ENCODE data around the gene ATG9A. TPM values are rescaled to one million over a fixed set of nuclear protein-coding genes. Genes with fewer than 3 reads are reported as not detected.
"Not testable (repeated sequence)": the region's sequence is repeated elsewhere in the genome, so short reads cannot be mapped to it uniquely, and the experiment has no call there.

ATG9A gene
- total RNA-seq, 1 experiment from 2014 or later: 46.4 TPM

GRCh38 chr2:219200502-219201326, 28.7 kb downstream of the ATG9A start:
- H3K23ac ChIP-seq (ENCODE audit: insufficient read length, low read depth, low read length); H3K9ac ChIP-seq (ENCODE audit: extremely low read depth, insufficient read length, low read length); H3K79me1 ChIP-seq (ENCODE audit: insufficient read depth, low read depth, low read length, poor library complexity, severe bottlenecking); H4K91ac ChIP-seq (ENCODE audit: insufficient read length, low read depth, low read length); H2BK20ac ChIP-seq (ENCODE audit: low read depth, low read length, poor library complexity, severe bottlenecking); H2BK12ac ChIP-seq (ENCODE audit: insufficient read length, low read depth, low read length); H3K4me1 ChIP-seq (ENCODE audit: insufficient read depth, low read length); H3K56ac ChIP-seq (ENCODE audit: insufficient read length, low read depth, low read length); H3T11ph ChIP-seq (ENCODE audit: low read length); H2BK120ac ChIP-seq (ENCODE audit: low read depth, low read length, poor library complexity, severe bottlenecking); H2AK5ac ChIP-seq (ENCODE audit: insufficient read length, low read length); H3K14ac ChIP-seq (ENCODE audit: insufficient read depth, low read length); H3K18ac ChIP-seq (ENCODE audit: insufficient read length, low read depth, low read length); H4K5ac ChIP-seq (ENCODE audit: insufficient read length, low read depth, low read length); H2BK15ac ChIP-seq (ENCODE audit: low read depth, low read length); H3K27me3 ChIP-seq (ENCODE audit: insufficient read depth, low read length); H3K23me2 ChIP-seq (ENCODE audit: insufficient read length, low read depth, low read length, poor library complexity, severe bottlenecking); H4K8ac ChIP-seq (replicated peaks; ENCODE audit: insufficient read length, low read depth, low read length); H2BK5ac ChIP-seq (ENCODE audit: insufficient read length, low read length); H2AFZ ChIP-seq (ENCODE audit: low read length); H3K4me2 ChIP-seq (ENCODE audit: insufficient read depth, insufficient read length, low read length); H3K9me3 ChIP-seq (ENCODE audit: control insufficient read depth, low read depth, low read length); H3K36me3 Mint-ChIP-seq (ENCODE audit: insufficient read depth in 1 of 3, low read depth in 3 of 3); H3K4ac ChIP-seq (ENCODE audit: low read depth, low read length); H3K79me2 ChIP-seq (ENCODE audit: insufficient read depth, low read length); H4K20me1 ChIP-seq (ENCODE audit: control insufficient read depth, insufficient read depth, insufficient read length); H3K4me3 Mint-ChIP-seq; H3K27ac ChIP-seq (ENCODE audit: insufficient read length, low read depth, low read length); DNase-seq; H3K9me3 Mint-ChIP-seq: not testable (repeated sequence)
- peaks cover 11 to 17% of the 10 kb centered on the region in 2 experiments for H3K4me1 Mint-ChIP-seq
- peak overlapping the region; percentile 6 to 91 (median 76); a peak in 4 of 7 replicates for H3K27ac Mint-ChIP-seq
- peaks cover 13% of the 10 kb centered on the region for H3K27me3 Mint-ChIP-seq (ENCODE audit: low read depth)
- WGBS (ENCODE audit: extremely low coverage, insufficient read length, low lambda C conversion rate): no CpG with 5 or more reads among the region's 26 CpGs

Data from H9 (cell line).